Fibroblast of skin of left quadriceps (primary cell): ENCODE measurements around the gene BID.

ENCODE experiments used
- DNase-seq, 2 experiments: peaks; one replicate each; pipeline ENCODE4 v3.0.0-alpha.2; 2013; ENCODE audit warnings: low read depth in 2 of 2

BID gene

DNA sequence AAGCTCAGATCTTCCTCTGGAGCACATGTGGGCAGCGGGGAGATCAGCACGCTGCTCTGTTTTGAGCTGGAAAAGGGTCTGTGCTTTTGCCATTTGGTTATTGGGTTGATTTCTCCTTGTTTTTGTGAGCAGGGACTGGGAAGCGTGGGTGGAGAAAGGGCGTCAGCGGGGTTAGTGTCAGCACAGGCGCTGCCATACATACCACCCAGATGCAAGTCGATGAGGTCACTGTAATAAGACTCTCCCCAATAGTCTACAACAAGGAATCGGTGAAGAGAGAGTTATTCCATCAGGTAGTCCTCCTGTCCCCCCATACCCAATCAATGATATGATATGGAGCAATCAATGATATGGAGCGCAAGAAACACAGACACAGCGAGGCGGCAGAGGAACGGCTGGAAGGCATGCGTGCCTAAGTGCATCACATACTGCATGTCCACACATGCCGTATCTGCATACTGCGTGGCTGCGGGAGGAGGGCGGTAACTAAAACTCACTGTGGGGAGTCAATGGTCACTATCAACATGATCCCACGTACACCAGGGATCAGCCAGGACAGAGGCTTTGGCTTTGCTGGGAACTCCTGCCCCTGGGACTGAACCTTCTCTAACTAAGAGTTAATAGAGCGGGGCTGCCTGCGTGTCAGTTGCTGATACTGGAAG lies 29.5 kb upstream of the BID start:
- no peak for DNase-seq

DNA sequence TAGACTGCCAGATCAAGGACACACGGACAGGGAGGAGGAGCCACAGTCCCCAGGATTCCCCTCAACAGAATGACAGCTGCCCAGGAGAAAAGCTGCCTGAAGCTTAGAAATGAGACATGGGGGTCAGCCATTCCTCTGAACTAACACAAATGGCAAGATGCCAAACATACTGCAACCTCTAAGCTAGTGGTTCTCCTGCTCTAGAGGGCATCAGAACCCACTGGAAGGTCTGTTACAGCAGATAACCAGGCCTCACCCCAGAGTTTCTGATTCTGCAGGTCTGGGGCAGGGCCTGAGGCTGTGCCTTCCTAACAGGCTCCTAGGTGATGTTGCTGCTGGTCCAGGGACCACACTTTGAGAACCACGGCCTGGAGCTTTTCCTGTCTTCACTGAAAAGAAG lies 28.6 kb upstream of the BID start:
- DNase-seq, result no peak

DNA sequence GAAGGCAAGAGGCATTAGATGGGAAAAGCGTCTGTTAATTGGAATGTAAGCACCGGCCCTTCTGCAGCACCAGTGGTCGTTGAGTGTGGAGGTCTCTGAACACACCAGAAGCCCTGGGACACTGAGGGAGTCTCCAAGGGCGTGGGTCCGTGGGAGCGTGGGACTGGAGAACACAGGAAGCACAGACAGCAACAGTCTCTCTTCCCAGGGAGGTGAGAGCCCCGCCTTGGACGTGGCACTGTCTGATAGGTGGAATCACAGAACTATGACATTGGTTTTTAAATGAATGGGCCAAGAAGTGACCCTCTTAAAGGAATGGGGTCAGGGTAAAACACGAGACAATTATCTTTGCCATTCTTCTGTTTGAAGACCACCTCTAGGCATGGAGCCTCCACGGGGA lies 28.1 kb upstream of the BID start:
- DNase-seq, result no peak

DNA sequence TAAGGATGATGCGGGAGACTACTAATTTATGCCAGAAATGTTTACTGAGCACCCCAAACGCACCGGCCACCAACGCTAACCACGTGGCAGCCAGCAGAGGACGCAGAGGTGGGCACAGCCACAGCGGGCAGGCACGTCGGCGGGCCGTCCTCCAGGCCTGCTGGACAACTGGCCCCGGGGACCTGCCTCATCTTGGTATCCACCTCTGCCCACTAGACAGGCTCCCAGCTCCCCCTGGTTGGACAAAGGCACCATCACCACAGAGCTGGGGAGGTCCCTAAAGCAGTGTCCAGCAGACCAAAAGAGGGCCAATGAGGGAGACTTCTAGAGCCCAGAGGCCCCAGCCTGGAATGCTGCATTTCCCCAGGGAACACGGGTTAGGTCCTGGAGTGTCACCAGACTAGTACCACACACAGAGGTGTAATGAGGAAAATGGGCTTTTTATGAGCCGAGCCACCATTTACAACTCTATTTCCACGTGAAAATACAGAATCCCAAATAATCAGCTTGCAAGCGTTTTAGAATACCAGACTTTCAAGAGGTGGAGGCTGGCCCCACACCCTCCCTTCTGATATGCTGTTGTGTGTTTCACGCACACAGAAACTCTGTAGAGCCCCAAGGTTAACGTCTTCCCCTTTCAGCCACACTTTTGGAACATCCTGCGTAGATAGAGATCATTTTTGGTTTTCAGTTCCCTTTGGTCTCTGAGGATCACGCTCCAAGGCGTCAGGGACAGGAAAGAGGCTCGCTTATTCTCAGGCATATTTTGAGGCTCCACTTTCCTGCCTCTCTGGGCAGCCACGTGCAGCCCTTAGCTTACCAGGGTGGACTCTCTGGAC lies 23.7 kb upstream of the BID start:
- DNase-seq, result no peak

DNA sequence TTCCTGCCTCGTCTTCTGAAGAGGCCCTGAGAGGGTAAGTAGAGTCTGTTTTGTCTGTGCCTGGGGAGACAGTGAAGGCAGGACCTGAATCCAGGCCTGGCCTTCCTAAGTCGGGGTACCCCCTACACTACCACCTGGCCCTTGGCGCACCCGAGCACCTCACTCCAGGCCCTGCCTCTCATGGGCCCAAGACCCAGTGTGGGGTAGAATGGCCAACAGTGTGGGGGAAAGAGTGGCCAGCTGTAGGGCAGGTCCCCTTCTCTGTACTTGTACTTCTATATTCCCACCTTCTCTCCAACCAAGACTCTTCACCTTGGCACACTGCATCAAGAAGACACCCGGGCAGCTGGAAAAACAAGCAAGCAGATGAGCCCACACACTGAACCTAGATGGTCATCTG lies 22.4 kb upstream of the BID start:
- no peak for DNase-seq

DNA sequence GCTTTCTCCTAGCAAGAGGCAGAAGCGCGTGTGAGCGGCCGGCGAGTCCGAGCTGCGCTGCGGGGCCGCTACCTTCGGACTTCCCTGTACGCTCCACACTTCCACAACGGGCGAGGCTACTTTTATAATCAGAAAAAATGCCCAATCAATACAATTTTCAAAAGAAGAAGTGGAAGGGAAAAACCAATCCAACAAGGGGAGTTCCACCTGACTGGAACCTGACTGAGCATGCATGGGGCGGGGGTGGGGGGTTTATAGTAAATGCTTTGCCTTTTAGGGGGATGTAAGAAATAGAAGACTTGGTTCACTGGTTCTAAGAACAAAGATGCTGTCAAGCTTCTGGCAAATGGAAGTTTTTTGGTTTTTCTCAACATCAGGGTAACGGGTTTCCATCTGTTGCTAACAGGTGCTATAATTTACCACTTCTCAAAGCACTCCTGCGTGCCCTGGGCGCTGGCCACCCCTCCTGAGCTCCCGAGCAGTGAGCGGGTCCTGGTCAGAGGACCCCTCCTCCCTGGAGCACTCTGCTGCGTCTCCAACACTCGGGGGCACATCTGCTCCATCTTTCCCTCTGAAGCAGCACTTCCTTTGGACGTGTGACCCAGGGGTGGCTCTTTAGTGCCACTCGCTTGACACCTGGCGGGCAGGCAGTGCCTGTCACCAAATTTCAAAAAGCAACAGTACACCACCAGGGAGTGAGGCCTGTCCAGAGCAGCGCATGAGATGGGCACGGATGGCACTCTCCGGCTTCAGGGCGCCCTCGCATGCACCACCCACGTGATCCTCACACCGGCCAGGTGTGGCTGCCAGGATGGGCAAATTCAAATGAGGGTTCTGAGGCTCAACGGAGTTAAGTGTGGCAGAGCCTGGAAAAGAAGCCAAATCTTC lies 21.6 kb upstream of the BID start:
- no peak for DNase-seq

DNA sequence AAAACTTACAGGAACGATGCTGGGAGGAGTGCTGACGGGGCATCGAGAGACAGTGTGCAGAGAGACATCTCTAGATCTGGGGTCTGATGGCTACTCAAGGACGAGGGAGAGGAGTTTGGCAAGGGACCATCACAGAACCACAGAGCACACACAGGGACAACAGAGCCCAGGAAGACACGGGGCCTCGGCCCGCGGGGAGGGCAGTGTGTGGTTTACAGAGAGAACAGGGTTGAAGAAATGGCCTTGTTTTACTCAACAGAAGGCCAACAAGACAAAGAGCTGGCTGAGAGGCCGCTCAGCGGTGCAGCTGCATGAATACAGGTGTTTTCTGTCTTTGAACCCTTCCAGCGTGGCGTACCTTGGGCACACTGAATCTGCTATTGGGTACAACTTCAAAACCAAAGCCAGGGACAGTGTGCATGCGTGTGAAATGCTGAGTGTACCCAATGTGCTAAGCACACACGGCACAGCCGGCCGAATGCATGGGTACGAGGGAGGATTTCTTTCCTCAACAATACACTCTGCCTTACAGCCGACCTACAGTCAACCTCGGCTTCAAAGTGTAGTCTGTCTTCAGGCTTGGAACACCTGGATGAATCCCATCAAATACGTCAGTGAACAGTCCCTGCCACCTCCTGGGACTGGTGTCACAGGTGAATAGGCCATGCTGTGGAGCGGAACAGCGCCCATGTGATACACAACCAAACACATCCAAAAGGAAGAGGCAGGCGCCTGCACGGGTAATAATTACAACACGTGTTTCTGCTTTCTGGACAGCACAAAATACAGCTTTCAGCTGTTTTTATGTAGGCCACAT lies 20.7 kb upstream of the BID start:
- DNase-seq, result no peak

DNA sequence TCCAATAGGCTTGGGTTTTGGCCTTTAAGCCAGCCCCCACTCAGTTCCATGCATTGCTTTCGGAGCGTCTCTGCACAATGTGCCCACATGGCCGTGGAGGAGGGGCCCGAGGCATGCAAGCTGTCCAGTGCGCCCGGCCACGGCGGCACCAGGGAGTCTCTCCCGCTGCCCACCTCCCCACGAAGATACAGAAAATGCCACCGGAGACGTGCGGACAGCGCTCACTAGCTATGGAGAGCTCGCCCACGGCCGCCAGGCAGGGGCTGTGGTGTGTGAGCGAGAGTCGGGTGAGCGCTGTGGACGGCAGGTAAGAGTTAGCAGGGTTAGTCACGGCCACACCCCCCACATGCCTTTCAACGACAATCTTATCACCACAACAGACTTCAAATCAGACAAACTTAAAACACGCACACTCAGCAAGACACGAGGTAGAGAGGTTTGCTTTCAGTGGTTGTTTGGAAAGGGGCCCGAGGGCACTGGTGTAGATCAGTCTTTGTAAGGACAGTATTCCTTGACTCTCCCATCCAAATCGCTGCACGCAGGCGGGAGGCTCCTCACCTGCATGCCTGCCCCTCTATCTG lies 18.7 kb upstream of the BID start:
- DNase-seq, result no peak

DNA sequence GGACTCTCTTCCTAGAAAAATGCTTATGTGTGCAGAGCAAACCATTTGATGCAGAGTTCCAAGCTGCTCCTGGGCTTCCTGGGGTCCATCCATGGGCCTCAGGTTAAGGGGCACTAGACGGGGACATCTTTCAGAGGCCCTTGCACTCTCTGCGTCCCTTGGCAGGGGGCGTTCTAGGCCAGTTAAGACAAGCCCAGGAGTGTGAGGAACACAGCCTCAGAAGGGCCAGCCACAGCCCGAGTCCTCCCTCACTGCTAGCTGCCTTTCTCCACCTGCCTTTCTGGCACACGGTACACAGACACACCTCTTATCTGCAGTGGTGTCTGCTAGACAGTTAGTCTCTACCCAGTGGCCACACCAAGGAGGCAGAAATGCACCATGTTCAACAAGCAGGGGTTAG lies 18.0 kb upstream of the BID start:
- DNase-seq, result no peak

DNA sequence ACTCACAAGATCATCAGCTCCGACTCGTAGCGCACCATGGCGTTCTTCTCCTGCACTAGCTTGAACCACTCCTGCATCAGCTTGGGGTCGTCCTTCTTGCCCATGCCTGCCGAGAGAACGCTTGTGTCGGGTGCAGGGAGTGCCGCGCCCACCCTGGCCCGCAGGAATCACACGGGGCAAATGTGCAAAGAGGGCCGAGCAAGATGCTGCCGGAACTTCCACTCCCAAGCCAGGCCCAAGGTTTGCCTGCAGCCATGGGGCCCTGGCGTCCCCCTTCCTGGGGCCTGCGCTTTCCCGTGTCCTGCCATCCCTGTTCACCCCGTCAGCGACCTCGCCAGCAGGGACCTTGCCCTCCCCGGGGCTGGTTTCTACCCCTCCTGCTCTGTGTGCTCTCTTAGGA lies 16.9 kb upstream of the BID start:
- no peak for DNase-seq

DNA sequence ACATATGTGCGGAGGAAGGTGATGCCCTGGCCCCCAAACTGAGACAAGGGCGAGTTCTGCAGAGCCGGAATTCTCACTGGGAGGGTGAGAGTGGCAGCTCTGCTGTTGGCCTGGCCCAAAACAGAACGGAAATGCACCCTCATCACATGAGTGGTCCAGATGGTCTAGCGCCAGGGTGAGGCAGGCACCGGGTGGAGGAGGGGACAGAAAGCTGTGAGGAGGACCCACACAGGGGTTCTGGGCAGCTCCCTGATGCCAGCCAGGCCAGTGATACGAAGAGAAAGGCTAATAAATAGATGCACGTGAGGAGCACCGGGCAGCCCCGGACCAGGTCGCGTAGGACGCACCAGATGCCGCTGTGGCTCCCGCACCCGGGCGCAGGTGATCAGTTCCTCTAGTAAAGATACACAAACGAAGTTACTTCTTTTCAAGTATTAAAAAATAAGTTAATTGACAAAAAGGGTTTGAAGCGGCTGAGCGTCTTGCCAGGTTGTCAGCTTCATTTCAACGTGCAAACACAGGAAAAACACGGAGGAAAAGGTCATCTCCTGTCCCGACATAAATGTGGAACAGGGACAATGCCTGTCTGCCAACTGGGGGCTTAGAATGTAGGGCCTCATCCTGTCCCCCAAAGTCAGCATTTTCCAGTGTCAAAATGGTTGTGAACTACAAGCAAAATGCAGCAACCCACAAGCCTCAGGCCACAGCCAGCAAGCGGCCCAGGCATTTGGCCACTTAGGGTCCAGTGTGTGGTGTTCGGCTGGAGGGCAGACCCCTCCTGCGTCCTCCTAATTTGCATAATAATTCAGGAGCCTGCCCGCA lies 15.3 kb upstream of the BID start:
- no peak for DNase-seq

DNA sequence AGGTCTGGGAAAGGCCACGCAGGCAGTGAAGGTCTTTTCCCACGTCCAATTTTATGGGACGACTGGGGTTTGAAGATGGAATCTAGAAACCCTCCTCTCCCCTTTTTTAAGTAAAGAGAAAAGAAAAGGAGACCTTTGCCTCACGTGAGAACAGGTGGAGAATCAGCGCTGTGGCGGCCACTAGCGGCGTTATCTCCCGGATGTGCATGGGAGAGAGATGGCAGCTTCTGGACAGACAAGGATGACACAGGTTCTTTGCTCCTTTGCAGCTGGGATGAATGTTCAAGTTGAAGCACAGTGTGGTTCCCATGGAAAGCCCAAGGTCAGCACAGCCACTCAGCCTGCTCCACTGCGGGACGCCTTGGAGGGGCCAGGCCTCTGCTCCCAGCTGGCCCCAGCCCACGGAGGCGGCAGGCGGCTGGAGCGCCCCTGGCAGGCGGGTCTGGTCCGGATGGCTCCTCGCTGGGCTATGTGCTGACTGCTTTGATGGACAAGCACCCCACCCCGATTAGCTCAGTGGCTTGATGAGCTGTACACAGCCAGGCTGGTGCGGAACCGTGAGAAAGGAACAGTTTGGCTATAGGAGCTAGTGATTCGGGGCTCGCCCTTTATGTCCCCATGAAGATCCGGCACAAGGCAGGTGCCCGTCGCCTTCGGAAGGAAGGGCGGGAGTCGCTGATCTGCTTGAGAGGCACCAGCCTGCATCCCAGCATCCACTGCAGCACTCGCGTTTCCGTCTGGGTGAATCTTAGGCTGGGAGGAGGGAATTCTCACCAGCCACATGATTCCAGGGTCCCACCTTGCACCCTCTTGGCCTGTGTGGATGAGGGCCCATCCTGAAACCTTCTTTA lies 14.5 kb upstream of the BID start:
- no peak for DNase-seq

DNA sequence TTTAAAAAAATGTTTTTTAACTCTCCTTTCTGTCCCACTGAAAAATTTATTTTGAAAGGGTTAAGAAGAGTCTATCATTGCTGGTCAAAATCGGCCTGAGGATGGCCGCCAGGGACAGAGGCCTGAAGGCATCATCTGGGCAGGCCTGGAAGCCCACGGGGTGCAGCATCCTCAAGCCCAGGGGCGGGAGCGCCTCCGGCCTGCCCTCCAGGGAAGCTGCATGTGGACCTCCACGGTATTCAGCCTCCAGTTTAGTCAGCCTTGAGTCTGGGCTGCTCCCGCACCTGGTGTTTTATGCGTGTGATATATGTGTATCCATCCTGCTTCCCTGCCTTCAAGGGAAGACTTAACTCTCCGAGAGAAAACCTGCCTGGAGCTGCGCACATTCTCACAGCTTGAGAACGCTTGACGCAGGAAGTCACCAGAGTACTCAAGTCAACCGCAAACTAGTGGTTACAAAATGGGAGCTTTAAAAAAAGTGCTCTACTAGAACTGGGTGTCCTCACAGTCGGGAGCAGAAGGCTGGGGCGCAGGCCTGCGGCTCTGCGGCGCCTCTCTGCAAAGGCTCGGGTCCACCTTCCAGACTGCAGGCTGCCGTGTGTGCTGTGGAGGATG lies 13.6 kb upstream of the BID start:
- no peak for DNase-seq

DNA sequence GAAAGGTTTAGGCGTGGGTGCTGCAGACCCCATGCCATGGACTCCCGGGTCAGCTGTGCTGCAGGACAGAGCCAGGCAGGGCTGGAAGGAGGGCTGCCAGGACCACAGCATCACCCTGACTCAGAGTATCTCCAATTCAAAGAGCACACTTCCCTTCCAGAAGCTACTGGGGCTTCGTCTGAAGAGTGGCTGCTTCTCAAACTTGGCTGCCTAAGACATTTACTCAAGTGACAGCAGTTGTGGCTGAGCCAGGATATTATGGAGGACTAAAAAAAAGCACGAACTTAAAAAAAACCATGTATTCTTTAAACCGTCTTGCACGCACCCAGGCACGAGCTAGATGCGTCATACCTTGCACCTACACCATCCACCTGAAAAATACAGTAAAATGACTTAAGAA lies 13.0 kb upstream of the BID start:
- DNase-seq, result no peak

DNA sequence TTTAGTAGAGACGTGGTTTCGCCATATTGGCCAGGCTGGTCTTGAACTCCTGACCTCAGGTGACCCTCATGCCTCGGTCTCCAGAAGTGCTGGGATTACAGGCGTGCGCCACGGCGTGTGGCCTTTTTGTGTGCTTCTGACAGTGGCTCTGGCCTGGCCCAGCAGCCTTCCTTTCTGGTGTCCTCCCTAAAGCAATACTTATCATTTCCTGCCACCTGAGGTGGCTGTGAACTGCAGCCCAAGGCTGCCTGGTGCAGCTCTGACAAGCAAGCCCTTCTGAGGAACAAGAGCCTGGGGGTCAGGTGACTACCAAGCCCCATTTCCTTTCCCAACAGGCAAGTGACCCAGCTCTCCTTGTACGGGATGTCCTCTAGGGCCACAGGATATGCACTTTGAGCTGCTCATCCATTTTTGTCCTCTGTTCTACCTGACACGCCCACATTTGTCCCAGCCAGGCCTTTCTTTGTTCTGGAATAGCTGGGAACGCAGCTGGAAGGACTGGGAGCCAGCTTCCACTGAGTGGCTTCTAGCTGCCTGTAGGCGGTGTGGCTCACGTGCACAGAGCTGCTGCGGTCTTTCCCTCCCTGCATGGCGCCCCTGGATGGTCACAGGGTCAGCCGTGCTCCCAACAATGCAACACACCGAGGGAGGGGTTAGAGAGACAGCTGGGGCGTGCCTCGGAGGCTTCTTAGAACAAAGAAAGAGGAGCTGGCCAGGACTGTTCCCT lies 12.3 kb upstream of the BID start:
- DNase-seq, result no peak

DNA sequence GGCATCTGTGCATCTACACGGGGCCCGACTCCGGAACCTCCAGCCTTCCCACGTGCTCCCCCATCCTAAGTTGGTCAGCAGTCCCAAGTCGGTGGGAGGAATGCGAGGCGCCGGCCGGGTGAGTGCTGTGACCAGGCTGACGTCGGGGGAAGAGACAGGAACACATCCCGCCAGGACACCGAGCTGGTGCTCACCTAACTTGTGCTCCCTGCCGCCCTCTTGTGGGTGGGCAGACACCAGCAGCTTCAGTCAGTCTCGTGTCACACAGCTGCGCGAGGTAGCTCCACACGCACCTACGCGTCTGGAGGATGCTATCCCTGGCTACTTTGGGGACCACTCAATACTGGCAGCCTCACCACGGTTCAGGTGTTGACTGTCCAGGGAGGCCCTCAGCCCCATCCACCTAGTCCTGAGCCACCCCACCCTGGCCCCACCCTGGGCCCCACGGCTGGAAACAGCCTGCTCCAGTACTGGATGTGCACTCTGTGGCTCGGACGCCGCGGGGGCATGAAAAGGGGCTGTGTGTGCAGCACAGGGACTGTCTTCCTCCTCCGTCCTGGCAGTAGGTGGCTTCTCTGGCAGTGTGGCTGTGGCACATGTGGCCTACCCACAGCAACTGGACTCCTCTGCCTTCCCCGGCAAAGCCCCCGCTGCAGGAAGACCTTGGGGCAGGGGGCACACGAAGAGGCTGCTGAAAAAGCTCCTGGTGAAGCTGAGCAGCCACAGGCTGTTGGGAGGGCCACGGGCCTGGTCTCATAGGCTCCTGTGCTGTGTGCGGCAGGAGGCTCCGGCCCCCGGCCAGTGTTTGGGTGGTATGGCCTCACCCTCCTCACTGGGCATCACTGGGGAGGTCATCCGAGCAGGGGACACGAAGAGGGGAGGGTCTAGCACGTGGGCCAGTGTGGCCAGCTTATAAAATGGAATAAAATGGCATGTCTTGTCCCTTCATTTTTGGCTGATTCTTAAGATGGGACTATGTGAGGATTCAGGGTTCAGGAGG lies 11.2 kb upstream of the BID start:
- no peak for DNase-seq

DNA sequence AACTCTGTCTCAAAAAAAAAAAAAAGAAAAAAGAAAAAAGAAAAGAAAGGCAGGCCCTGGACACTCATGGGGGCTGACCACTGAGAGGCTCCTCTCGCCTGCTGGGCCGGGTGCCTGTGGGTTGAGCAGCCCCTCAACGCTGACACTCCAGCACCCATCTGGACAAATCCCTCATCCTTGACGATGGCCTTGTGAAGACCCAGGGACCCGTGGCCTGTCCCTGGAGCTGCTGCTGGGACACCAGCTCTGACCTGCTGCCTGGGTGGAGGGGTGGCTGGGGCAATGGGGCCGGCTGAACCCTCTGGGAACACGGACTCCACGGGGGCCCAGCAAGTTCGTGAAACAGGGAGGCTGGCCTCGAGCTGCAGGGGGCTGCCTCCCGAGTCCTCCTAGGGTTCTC lies 10.5 kb upstream of the BID start:
- DNase-seq, result no peak
